Activated T-cell treated with anti-CD3 and anti-CD28 coated beads, Interleukin-2, amount 50 U/mL, for 48 hours (primary cell): Measurements from ENCODE around the gene FAM180A.

Experiments
- DNase-seq, 2 experiments: peaks; one replicate each; pipeline ENCODE4 v3.0.0-alpha.2; 2020

FAM180A gene

GRCh38 chr7:135736586-135737305 is 11.9 kb downstream of the FAM180A start:
- no peak for DNase-seq

GRCh38 chr7:135734343-135734689 is 14.3 kb downstream of the FAM180A start:
- no peak for DNase-seq

GRCh38 chr7:135733603-135734342 is 14.8 kb downstream of the FAM180A start:
- no peak for DNase-seq

- DNase-seq: no peak
Observed at GRCh38 chr7:135731131-135731530, 17.5 kb downstream of the FAM180A start.

- no peak for DNase-seq
Observed at GRCh38 chr7:135729230-135729629, 19.4 kb downstream of the FAM180A start.

GRCh38 chr7:135728136-135728669 is 20.4 kb downstream of the FAM180A start, which contains the start of gene SLC13A4:
Gene SLC13A4, minus strand, starts transcription at chr7:135728186. Its CDS starts 690 bp downstream, at chr7:135727496.
- DNase-seq: no peak

GRCh38 chr7:135726911-135727673 is 21.5 kb downstream of the FAM180A start:
- DNase-seq: no peak

GRCh38 chr7:135726276-135726788 is 22.3 kb downstream of the FAM180A start:
- no peak for DNase-seq

- no peak for DNase-seq
Observed at GRCh38 chr7:135723411-135723810, 25.2 kb downstream of the FAM180A start.

GRCh38 chr7:135721198-135721820 is 27.3 kb downstream of the FAM180A start:
- DNase-seq: no peak

GRCh38 chr7:135719688-135720087 is 28.9 kb downstream of the FAM180A start:
- no peak for DNase-seq

GRCh38 chr7:135718794-135719437 is 29.7 kb downstream of the FAM180A start:
- DNase-seq: no peak

GRCh38 chr7:135718219-135718618 is 30.4 kb downstream of the FAM180A start:
- no peak for DNase-seq

- no peak for DNase-seq
Observed at GRCh38 chr7:135717693-135718092, 30.9 kb downstream of the FAM180A start.

- DNase-seq: no peak
Observed at GRCh38 chr7:135716677-135717238, 31.9 kb downstream of the FAM180A start.

GRCh38 chr7:135715673-135716072 is 32.9 kb downstream of the FAM180A start:
- DNase-seq: no peak

- DNase-seq: no peak
Observed at GRCh38 chr7:135715055-135715522, 33.5 kb downstream of the FAM180A start.

GRCh38 chr7:135714534-135715009 is 34.0 kb downstream of the FAM180A start:
- DNase-seq: no peak

- no peak for DNase-seq
Observed at GRCh38 chr7:135713836-135714470, 34.7 kb downstream of the FAM180A start.

GRCh38 chr7:135712796-135713195 is 35.8 kb downstream of the FAM180A start:
- no peak for DNase-seq
